LoVo (cell line): ENCODE results near the gene ADGRL2.

ENCODE experiments used
- DNase-seq: peaks from one replicate; pipeline ENCODE4 v3.0.0-alpha.2; 2016; ENCODE audit warnings: low spot score

ADGRL2 gene

DNA sequence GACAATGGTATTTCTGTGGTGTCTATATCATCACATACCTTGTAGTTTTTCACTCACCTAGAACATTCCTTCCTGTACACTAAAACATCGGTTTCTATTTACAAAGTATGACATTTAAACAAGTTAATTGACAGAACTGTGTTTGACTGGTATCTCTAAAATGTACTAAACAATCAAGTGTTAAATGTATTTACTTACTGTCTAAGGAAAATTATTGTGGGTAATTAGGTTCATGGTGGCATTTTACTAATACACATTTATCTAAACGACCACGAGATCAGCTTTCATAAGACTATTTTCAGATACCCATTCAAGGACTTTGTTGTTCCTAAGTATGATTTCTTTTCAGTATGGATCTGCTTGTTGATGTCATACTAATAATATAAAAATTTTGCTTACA lies 115.2 kb downstream of the ADGRL2 start:
- no peak for DNase-seq

DNA sequence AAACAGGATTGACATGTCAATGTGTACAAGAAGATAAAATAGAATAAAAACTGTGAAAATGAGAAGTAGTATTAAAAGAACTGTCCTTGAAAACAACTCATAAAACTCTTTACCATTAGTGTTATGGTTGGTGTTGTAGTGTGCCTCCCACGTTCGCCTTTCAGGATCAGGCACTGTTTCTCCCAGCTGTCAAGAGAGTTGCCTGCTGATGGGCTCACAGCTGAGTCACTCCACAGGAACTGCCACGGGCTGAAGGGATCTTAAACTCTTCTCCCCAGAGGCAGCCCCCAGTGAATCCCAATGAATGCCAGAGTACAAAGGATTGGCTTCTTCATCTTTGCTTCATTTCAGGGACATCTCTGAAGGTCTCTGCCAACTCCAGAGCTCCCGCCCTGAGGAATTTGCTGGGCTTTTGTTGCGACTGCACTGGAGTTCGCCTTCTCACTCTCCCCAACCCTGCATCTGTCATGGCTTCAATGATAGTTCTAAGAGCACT lies 119.6 kb downstream of the ADGRL2 start:
- DNase-seq = no peak

DNA sequence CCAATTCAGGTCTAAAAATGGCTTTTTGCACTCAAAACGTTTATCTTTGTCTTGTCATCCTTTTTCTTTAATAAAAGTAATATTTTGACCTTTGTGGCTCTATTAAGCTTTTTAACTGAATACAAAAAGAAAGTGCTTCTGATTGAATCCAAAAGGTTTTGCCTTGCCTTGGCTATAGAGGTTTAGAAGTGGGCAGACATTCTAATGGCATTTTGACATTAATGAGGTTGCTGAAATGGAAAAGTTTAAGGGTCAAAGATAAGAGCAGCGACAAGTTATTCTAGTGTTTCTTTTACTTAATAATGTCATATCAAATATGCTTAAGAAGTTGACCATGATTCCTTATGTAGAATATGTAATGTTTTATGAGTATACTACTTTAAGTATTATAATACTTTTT lies 120.2 kb downstream of the ADGRL2 start:
- no peak for DNase-seq

DNA sequence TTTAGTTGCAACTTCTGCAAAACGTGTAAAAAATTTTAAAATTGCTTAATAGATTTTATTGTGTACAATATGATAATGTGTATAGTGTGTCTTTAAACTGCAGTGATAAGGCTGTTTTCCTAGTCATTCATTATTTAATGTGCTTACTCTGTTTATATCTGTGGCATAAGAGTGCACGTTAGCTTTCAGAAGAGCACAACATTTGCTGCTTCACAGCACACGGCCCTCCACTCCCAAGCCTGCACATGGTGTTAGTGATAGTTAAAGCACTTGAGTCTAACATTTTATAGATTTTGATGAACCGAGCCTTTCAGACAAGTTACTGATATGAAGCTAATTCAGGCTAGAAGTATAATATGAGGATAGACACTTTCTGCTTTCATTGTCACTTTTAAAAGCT lies 120.6 kb downstream of the ADGRL2 start:
- no peak for DNase-seq

DNA sequence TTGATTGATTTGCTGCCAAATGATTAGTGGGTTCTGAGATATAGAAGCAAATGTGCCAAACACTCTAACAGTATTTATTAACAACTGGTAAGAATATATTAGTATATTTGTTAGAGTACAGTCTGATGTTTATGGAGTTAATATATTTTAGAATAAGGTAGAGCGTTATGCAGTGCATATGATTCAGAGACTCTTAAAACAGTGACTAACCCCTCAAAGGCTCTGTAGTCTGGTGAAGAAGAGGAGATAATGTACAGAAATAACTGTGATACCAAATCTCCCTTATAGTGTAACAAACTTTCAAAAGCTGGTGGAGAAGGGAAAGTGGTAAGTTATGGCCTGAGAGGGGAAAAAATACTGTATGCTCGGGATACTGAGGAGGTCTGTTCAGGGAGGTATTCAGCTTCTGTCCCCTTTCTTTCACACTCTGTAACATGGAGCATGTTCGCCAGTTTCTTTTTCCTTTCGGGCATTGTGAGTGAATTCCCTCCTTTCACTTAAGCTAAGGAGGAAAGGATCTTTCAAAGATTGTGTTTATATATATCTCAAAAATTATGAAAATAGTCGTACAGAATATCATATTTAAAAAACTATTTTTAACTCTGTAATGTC lies 121.2 kb downstream of the ADGRL2 start:
- no peak for DNase-seq

DNA sequence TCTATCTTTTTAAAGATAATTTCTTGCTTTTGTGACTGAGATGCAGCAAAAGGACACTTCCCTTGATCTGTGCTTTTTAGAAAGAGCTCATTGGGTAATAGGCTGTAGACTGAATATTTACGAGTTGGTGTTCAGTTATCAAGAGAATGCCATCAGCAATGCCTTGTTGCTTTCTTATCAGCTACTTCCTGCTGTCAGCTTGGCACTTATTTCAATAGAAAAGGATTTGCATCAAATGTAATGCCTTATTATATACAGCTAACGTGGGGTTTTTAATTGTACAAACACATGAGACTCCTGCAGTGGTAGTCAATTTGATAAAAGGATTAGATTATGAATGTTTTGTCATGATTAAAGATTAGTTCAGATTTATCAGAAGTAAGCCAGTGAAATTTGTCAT lies 122.2 kb downstream of the ADGRL2 start:
- no peak for DNase-seq

DNA sequence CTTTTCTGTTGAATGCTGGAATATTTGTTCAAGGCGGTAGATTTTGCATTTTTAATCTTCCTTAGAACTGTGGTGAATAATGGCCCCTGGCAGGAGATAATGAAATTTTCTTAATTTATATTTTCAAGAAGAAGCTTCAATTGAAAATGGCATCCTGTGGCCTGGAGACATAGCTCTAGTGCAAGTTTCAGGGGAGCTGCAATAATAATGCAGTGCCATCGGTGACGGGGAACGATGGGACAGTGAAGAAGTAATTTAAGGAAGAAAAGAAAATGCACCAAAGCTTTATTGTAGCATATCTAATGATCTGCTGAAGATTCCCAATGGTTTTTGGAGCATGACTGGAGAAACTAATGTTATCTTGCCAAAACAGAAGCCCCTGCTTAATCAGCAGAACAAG lies 128.4 kb downstream of the ADGRL2 start:
- no peak for DNase-seq

DNA sequence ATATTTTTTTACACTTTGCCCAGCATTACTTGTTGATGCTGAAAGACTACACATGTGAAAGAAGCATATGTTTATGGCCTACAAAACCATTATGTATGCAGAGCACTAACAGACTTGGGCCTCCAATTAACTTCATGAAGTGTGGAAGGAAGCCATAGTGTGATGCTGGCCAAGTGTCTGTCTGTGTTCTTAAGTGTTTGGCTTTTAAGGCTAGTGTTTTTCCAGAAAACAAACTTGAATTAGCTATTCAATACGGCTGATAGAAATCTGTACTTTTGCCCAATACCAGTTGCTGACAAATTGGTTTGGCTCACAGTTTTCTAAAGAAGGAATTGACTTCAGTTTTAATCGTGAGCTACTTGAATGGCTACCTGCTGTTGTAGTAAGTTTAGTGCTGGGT lies 136.1 kb downstream of the ADGRL2 start:
- no peak for DNase-seq

DNA sequence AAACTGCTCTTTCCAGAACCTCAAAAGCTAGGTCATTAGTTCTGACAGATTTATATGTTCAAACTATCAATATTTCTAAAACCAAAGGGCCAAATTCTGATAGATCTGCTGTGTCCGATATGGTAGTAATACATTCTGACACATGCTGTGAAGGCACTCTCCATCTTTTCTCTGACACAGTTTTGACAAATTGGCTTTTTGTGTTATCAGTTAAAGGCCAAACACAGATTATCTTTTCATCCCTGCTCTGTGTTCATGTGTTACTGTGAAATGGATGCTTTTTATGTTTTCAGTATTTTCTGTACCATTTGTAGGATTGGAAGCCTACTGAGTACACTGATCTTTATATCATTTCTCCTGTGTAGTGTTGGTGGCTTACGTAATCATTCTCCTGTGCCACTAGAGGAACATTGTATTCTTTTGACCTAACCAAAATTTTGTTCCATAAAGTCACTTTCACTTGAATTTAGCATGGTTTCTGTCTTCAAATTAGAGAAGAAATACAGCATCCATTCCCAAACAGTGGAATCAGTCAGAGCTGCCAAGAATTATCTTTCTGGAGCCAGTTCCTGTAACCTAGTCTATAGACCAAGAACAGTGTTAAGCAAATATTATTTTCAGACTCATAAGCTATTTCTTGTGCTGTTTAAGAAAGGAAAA lies 137.2 kb downstream of the ADGRL2 start:
- no peak for DNase-seq

DNA sequence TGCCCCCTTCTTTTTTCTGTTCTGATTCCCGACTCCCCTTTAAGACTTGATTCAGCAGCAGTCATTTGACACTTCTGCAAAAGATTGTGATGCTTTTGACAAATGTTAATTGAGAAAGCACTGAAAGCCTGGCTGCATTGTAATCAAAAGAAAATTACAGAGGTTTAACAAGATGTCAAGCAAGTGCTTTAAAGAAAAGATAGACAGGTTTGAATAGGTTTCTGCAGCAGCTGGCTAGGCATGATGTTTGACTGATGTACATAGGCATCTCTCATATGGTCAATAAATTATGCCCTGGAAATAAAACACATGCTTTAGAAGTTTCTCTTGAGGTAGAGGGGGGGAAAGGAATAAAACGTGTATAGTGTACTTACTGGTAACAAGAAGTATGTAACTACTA lies 147.8 kb downstream of the ADGRL2 start:
- no peak for DNase-seq

DNA sequence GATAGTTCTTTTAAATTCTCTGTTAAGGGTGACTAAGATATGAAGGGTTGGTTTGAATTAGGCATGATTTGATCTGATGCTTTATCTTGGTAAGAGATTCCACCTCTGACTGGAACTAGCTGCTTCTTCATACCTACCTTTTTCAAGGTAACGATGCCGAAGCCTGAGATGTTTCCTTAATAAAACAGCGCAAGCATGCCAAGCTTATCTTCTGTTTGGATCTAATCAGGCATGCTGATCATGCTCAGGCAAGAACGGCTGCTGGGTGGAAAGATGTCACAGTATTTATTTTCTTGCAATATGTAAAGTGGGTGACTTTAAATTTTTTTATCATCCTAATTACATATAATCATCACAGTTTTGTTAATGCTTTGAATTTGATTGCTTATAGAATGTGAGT lies 148.7 kb downstream of the ADGRL2 start:
- DNase-seq = no peak

DNA sequence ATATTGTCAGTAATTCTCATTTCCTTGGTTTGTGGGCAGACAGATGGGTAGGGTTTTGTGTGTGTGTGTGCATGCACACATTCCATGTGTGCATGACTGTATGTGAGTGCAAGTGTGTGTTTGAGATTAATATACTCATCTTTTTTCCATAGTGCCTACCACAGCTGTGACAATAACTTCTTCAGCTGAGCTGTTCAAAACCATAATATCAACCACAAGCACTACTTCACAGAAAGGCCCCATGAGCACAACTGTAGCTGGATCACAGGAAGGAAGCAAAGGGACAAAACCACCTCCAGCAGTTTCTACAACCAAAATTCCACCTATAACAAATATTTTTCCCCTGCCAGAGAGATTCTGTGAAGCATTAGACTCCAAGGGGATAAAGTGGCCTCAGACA lies 149.3 kb downstream of the ADGRL2 start:
- no peak for DNase-seq

DNA sequence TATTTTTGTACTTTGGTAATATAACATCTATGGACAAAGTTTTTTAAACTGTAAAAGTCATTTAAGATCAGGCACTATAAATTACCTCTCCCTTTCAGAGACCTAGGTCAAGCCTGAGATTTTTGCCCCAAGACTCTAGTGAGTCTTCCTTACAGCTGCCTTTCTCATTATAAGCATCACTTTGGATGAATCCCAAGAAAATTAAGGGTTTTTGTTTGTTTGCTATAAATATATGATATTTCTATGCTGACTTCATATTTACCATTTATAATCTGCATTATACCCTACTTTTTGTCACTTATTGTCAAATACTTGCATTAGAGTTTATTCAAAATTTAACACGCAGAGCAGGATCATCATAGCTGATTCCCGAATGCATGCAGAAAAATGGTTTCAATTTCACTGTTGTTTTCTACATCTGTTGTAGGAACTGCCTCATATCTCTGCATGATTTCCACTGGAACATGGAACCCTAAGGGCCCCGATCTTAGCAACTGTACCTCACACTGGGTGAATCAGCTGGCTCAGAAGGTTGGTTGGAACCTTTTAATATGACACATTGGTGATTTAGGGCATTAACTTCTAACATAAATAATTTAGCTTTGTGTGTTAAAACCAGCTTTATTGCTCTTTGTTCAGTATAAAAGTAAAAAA lies 150.0 kb downstream of the ADGRL2 start:
- DNase-seq = no peak

DNA sequence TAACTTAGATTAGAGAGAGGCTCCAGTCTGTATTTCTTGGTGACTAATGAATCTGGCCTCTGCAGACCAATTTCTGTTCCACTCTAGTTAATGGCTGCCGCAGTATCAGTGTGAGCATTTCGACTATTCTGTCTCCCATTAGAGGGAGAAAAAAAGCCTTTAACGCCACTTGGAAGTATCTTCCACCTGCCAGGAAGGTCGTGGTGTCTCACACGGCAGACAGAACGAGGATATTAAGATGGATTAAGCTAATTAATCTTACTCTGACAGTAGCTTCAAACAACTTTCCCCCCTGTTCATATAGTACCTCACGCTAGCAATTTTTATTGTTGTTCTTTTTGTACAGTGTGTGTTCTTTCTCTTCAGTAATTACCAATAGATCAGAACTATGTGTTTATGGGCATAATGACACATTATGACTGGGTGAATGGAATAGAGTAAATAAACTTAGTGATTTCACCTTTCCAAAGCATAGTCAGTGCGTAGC lies 153.8 kb downstream of the ADGRL2 start:
- DNase-seq = no peak

DNA sequence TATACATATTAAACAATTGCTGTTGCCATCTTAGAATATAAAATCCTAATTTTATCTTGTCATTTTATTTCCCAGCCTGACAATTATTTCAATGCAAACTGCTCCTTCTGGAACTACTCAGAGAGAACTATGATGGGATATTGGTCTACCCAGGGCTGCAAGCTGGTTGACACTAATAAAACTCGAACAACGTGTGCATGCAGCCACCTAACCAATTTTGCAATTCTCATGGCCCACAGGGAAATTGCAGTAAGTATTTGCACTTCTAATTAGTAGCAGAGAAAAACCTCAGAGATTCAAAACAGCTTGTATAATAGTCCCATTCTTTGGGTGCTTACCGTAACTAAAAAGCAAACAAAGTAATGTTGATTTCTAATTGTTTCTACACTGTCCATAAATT lies 167.2 kb downstream of the ADGRL2 start:
- no peak for DNase-seq

DNA sequence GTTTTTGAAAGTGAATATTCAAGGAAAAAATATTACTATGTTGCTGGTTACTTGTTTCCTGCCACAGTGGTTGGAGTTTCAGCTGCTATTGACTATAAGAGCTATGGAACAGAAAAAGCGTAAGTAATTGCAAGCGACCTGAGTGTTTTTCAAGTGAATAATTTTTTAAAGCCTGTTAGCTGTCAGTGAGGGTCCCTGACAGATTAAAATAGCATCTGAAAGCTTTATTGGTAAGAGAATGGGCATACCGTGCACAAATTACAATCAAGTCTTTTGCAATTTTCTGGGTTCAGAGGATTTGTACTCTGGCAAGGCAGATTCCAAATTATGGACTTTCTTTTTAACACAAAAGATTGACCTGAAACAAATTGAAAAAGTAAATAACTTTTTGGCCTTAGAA lies 169.7 kb downstream of the ADGRL2 start:
- no peak for DNase-seq

DNA sequence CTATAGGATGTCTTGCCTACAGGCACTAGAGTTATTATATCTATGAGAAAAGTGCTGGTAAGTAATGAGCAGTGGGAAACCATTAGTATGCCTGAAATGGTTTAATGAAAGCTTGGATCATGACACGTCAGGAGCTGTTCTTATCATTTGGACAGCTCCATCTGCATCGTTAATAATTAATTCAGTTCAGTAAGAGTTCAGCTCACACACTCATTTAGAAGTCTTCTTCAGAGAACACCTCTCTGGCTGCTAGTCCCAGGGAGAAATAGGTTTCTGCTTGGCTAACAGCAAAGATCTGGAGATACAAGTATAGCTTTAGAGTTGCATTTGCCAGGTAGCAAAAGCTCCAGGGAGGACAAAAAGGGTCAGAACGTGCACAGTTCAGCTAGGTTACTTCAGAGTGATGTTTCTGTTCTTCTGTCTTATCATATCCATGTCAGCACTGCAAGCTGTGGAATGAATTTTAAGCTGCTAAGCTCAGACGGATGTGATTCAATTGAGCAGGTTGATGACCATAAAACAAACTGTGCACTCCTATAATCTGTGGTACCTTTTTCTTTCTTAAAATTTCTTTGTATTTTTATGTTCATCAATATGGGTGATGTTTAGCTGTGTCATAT lies 173.6 kb downstream of the ADGRL2 start:
- DNase-seq = no peak

DNA sequence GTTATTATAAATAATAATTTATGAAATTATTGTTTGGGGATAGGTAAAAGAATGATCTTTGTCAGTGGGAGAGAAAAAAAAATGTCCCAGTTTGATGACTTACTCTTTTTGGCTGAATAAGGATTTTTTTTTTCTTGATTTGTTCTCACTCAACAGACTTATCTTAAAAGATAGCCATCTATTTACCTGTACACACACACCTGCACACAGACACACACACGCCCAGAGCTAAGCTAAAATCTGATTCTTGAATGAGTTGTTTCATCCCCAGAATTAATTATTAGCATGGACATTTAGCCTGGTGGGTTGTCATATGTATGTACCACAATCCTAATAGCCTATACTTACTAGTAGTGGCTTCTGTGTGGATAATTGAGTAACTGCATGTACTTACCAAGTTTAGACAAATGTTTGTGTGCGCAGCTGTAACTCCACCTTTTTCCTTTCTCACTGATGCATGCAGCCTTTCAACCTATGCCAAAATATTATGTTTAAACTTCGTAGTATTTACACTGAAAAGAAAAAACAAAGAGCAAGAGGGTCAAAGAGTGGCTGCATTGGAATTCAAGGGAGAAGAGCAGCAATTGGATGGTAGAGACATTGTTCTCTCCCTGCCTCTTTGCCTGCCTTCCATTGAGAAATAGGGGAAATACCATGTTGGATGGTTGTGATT lies 174.3 kb downstream of the ADGRL2 start:
- DNase-seq = no peak

DNA sequence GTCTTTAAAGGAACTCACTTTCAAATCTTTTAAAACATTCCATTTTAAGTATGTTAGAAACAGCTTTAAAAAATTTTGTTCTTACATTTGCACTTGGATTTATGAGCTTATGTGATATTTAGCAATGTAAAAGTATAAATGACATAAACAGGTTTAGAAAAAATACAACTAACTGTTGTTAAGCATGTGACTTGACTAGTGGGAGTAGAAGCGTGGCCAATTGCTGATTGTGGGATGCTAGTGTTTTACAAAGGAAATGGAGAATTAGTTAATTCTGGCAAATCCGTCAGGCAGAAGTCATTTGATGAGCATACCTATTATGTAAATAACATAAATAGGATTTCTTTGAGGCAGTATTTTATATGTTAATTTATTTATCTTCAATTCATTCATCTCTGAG lies 175.8 kb downstream of the ADGRL2 start:
- DNase-seq = no peak

DNA sequence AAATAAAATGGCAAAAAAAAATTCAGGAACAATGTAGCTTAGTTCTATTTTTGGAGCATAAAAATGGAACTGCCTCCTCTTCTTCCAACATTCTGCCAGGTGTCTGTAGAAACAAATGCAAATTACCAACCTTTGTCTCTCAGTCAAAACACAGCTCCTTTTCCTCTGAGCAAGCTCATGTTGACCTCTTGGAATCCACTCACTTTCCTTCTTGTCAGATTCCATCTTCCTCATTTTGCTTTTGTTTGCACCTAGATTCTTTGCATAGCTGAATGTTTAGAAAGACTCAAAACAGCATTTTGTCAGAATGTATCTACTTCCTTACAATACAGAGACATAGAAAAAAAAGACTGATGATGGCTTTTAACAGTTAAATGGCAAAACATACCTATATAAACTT lies 178.2 kb downstream of the ADGRL2 start:
- DNase-seq = no peak

DNA sequence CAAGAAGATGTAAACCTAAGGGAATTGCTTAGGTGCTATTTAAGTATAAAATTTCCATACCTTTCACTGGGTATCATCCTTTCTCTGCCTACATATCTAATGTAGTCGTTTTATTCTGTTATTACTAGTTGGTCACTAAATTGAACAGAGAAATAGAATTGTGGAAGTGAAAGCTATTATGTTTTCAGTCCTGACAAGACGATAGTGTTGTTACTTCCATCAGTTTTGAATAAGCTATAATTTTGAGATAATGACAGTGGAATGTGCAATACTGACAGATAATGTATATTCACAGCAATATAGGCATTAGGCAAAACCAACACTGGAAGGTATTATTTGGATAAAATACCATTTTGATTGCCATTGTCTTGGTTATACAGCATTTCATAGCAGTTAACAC lies 181.8 kb downstream of the ADGRL2 start:
- DNase-seq = no peak

DNA sequence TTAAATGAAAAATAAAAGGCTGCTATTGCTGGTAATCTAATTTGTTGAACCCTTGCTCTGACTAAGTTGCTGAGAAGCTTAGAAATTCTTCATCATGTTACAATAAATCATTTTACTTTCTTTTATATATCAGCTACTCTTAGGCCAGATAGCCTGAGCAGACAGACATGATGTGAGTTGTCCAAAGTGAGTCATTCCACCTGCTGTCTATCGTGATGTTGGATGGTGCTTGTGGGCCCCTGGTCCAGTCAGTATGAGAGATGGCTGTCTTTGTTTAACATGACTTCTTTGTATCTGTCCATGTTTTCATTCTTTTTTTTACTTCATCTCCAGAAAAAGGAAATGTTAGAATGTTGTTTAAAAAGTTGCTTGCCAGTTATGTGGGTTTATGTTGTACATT lies 188.8 kb downstream of the ADGRL2 start:
- DNase-seq = no peak
